ENCODE results near the gene RHOF. TPM values are rescaled to one million over a fixed set of nuclear protein-coding genes. Genes with fewer than 3 reads are reported as not detected.

The RHOF gene
- total and polyA plus RNA-seq, 4 donors, result 0.97 to 7.0 (median 3.5) TPM

DNA sequence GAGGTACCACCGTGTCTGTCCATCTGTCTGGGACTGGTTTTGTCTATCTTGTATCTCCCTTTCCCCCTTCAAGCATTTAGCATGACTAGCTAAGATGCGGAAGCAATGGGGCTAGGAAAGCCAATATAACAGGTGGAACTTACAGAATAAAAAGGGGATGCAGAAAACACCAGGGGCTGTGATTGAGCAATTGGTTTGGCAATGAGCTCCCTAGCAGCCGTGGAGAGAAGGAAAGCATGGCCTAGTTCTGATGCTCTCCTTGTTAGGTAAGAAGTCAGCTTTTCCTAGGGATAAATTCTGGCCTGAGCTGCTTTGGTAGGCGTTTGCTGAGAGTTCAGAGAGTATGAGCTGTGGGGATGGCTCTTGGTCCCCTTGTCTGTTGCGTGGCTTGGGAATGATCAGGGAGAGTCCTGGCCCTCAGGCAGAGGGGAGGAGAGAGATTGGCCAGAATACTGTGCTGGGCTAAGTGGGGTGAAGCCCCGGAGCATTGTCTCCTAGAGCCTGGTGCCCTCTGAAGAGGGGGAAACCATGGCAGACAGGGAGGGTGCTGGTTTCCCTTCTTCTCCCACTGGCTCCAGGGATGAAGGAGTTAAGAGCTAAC lies 17.4 kb upstream of the RHOF start:
- peak overlapping the region in 1 of 2 donors; percentile 33 for H3K9ac ChIP-seq (ENCODE audit: low read depth in 1 of 2, low read length in 2 of 2)

DNA sequence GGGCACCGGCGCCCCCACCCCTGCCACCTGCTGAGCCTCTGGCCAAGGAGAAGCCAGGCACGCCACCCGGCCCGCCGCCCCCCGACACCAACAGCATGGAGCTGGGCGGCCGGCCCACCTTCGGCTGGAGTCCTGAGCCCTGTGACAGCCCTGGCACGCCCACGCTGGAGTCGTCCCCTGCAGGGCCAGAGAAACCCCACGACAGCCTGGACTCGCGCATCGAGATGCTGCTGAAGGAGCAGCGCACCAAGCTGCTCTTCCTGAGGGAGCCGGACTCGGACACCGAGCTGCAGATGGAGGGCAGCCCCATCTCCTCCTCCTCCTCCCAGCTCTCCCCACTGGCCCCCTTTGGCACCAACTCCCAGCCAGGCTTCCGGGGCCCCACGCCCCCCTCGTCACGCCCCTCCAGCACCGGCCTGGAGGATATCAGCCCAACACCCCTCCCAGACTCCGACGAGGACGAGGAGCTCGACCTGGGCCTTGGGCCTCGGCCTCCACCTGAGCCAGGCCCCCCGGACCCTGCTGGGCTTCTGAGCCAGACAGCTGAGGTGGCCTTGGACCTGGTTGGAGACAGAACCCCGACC lies 16.8 kb upstream of the RHOF start:
- Histone ChIP-seq H3K36me3 (ENCODE audit: control insufficient read depth in 4 of 4, insufficient read depth in 3 of 4, low read depth in 1 of 4, low read length in 3 of 4) (peaks cover 18 to 32% (median 23%) of the 10 kb centered on the region in 4 donors), H3K4me3 (ENCODE audit: low read depth in 1 of 3, low read length in 3 of 3) (no peak overlapping the region), H3K9me3 (ENCODE audit: control insufficient read depth in 4 of 4, low read length in 3 of 4) (no peaks in the 10 kb centered on the region), H3K27me3 (ENCODE audit: control insufficient read depth in 4 of 4, insufficient read depth in 4 of 4, low read length in 3 of 4) (no peaks in the 10 kb centered on the region), H3K27ac (ENCODE audit: low read depth in 1 of 2, low read length in 2 of 2) (no peak overlapping the region), H3K9ac (ENCODE audit: low read depth in 1 of 2, low read length in 2 of 2) (no peak overlapping the region), H3K4me1 (ENCODE audit: control insufficient read depth in 4 of 4, insufficient read depth in 4 of 4, low read length in 3 of 4) (peaks cover 11 to 75% (median 55%) of the 10 kb centered on the region in 4 donors)
- DNase-seq (ENCODE audit: low spot score), result no peak
- no peak for TF ChIP-seq TAF1 (conservative IDR thresholded peaks at IDR 0.05)
- no peak for TF ChIP-seq EGR1 (IDR thresholded peaks at IDR 0.05; ENCODE audit: low read depth in 2 of 2)
- TF ChIP-seq FOXA1 (IDR thresholded peaks at IDR 0.05), result no peak
- no peak for TF ChIP-seq FOXA2 (IDR thresholded peaks at IDR 0.05)
- TF ChIP-seq, protein P1, sequence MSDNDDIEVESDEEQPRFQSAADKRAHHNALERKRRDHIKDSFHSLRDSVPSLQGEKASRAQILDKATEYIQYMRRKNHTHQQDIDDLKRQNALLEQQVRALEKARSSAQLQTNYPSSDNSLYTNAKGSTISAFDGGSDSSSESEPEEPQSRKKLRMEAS (IDR thresholded peaks at IDR 0.05), result no peak
- WGBS, result 85% methylated on average over 33 of the region's 33 CpGs

More for the DNA sequence above, 17.4 kb upstream of the RHOF start:
- H3K4me3 ChIP-seq (ENCODE audit: low read depth in 1 of 3, low read length in 3 of 3), result peak overlapping the region in 2 of 3 donors; percentile 49 to 69
- H3K9me3 ChIP-seq (ENCODE audit: control insufficient read depth in 4 of 4, low read length in 3 of 4), result no peaks in the 10 kb centered on the region
- H3K27ac ChIP-seq (ENCODE audit: low read depth in 1 of 2, low read length in 2 of 2), result peak overlapping the region in 1 of 2 donors; percentile 48
- H3K36me3 ChIP-seq (ENCODE audit: control insufficient read depth in 4 of 4, insufficient read depth in 3 of 4, low read depth in 1 of 4, low read length in 3 of 4), result peaks cover 18 to 36% (median 25%) of the 10 kb centered on the region in 4 donors
- no peak for TF ChIP-seq FOXA1 (IDR thresholded peaks at IDR 0.05)
- TF ChIP-seq SP1 (IDR thresholded peaks at IDR 0.05), result no peak
- TF ChIP-seq NR2F2 (IDR thresholded peaks at IDR 0.05), result no peak
- TF ChIP-seq FOXA2 (IDR thresholded peaks at IDR 0.05), result no peak
- TF ChIP-seq TAF1 (conservative IDR thresholded peaks at IDR 0.05), result no peak
- TF ChIP-seq, protein P2, sequence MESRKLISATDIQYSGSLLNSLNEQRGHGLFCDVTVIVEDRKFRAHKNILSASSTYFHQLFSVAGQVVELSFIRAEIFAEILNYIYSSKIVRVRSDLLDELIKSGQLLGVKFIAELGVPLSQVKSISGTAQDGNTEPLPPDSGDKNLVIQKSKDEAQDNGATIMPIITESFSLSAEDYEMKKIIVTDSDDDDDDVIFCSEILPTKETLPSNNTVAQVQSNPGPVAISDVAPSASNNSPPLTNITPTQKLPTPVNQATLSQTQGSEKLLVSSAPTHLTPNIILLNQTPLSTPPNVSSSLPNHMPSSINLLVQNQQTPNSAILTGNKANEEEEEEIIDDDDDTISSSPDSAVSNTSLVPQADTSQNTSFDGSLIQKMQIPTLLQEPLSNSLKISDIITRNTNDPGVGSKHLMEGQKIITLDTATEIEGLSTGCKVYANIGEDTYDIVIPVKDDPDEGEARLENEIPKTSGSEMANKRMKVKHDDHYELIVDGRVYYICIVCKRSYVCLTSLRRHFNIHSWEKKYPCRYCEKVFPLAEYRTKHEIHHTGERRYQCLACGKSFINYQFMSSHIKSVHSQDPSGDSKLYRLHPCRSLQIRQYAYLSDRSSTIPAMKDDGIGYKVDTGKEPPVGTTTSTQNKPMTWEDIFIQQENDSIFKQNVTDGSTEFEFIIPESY (IDR thresholded peaks at IDR 0.05), result no peak
- no peak for TF ChIP-seq GABPA (IDR thresholded peaks at IDR 0.05 in 1 of 2, conservative IDR thresholded peaks at IDR 0.05 in 1 of 2)
- TF ChIP-seq, protein P3, sequence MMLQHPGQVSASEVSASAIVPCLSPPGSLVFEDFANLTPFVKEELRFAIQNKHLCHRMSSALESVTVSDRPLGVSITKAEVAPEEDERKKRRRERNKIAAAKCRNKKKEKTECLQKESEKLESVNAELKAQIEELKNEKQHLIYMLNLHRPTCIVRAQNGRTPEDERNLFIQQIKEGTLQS (IDR thresholded peaks at IDR 0.05), result no peak
- no peak for TF ChIP-seq YY1 (IDR thresholded peaks at IDR 0.05)
- no peak for TF ChIP-seq JUND (IDR thresholded peaks at IDR 0.05)
- TF ChIP-seq, protein P4, sequence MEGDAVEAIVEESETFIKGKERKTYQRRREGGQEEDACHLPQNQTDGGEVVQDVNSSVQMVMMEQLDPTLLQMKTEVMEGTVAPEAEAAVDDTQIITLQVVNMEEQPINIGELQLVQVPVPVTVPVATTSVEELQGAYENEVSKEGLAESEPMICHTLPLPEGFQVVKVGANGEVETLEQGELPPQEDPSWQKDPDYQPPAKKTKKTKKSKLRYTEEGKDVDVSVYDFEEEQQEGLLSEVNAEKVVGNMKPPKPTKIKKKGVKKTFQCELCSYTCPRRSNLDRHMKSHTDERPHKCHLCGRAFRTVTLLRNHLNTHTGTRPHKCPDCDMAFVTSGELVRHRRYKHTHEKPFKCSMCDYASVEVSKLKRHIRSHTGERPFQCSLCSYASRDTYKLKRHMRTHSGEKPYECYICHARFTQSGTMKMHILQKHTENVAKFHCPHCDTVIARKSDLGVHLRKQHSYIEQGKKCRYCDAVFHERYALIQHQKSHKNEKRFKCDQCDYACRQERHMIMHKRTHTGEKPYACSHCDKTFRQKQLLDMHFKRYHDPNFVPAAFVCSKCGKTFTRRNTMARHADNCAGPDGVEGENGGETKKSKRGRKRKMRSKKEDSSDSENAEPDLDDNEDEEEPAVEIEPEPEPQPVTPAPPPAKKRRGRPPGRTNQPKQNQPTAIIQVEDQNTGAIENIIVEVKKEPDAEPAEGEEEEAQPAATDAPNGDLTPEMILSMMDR (IDR thresholded peaks at IDR 0.05; ENCODE audit: low read depth, low read length, missing input control), result no peak
- no peak for TF ChIP-seq HNF4G (IDR thresholded peaks at IDR 0.05)
- TF ChIP-seq RXRA (IDR thresholded peaks at IDR 0.05), result no peak
- DNase-seq (ENCODE audit: low spot score), result no peak
- no peaks in the 10 kb centered on the region for H3K27me3 ChIP-seq (ENCODE audit: control insufficient read depth in 4 of 4, insufficient read depth in 4 of 4, low read length in 3 of 4)
- peaks cover 11 to 72% (median 52%) of the 10 kb centered on the region in 4 donors for H3K4me1 ChIP-seq (ENCODE audit: control insufficient read depth in 4 of 4, insufficient read depth in 4 of 4, low read length in 3 of 4)
- 52% methylated on average over 6 of the region's 6 CpGs for WGBS
